Gastrocnemius medialis (tissue), 4 donors: ENCODE results near the gene ARHGAP35. TPM values are rescaled to one million over a fixed set of nuclear protein-coding genes. Genes with fewer than 3 reads are reported as not detected.
A peak's percentile ranks its signal among the peaks of the same experiment; 100 is the strongest.

Experiments used
- ATAC-seq, 2 donors: fragments of 150-250 bp; one replicate each; pipeline ENCODE4 v1.9.1; 2016
- DNase-seq, 2 donors: peaks; one replicate each; pipeline ENCODE4 v3.0.0-alpha.2; 2019
- H3K27ac ChIP-seq, 4 donors: fragments of 200-600 bp; sonication (generic); 1 replicate in 1 of 4; 2 replicates in 3 of 4; pipeline ENCODE4 v1.5.1; 2016 to 2018; ENCODE audit warnings: mild to moderate bottlenecking in 2 of 4, moderate library complexity in 1 of 4
- H3K27me3 ChIP-seq, 3 donors: fragments of 200-600 bp; sonication (generic) in 2 of 3; 1 replicate in 1 of 3; 2 replicates in 2 of 3; pipeline versions ENCODE4 v1.5.1 to v1.6.0; 2016 to 2019; ENCODE audit warnings: mild to moderate bottlenecking in 1 of 3, moderate library complexity in 1 of 3
- H3K36me3 ChIP-seq, 2 donors: fragments of 200-600 bp; sonication (generic) in 1 of 2; one replicate each; pipeline ENCODE4 v1.5.1; 2017 to 2018
- H3K4me1 ChIP-seq, 2 donors: fragments of 200-600 bp; sonication (generic) in 1 of 2; one replicate each; pipeline ENCODE4 v1.5.1; 2016 to 2017; ENCODE audit warnings: mild to moderate bottlenecking in 2 of 2
- H3K4me3 ChIP-seq, 4 donors: fragments of 200-600 bp; sonication (generic) in 3 of 4; 1 replicate in 1 of 4; 2 replicates in 3 of 4; pipeline ENCODE4 v1.5.1; 2016 to 2019; ENCODE audit warnings: mild to moderate bottlenecking in 2 of 4
- H3K9me3 ChIP-seq, 3 donors: fragments of 200-600 bp; sonication (generic) in 2 of 3; 1 replicate in 1 of 3; 2 replicates in 2 of 3; pipeline ENCODE4 v1.5.1; 2016 to 2019
- CTCF ChIP-seq, 5 experiments: fragments of 450-650 bp in 3 of 5; fragments of 200-600 bp in 2 of 5; sonication (generic) in 2 of 5; IDR thresholded peaks in 4 of 5; conservative IDR thresholded peaks in 1 of 5; 1 replicate in 4 of 5; 2 replicates in 1 of 5; pipeline ENCODE4 v1.5.1; 2016 to 2019; ENCODE audit warnings: antibody characterized with exemption in 5 of 5, mild to moderate bottlenecking in 3 of 5, moderate library complexity in 3 of 5
- POLR2A ChIP-seq, 2 donors: fragments of 450-650 bp; IDR thresholded peaks; one replicate each; pipeline ENCODE4 v1.6.1; 2017; ENCODE audit warnings: antibody characterized with exemption in 2 of 2, mild to moderate bottlenecking in 2 of 2, moderate library complexity in 2 of 2
- in situ Hi-C, 4 donors: fragments of 200-750 bp; cut with MboI; loops; one replicate each; pipeline versions ENCODE4 v1.15.0 to v1.8.0; 2017; ENCODE audit warnings: low sequenced_read_pairs in 4 of 4
- intact Hi-C: fragments of 100-400 bp; cut with DNase I; formaldehyde crosslinking; loops from one replicate; pipeline ENCODE4 v1.15.1; 2023; ENCODE audit warnings: low total_unique reads
- total RNA-seq, 4 donors: library from RNA; depleted of rRNA; stranded (reverse); fragments of >200 nt; gene quantifications; one replicate each; pipeline versions ENCODE4 v1.1.0 to v1.2.3, GENCODE V29; 2016

ARHGAP35 gene
- total RNA-seq, 4 donors from 2014 or later = 16.1 to 43.6 (median 32.7) TPM

- Histone ChIP-seq H3K4me1 (peaks cover 55 to 69% of the 10 kb centered on the region in 2 donors), H3K4me3 (no peak overlapping the region), H3K27ac (no peak overlapping the region), H3K27me3 (no peaks in the 10 kb centered on the region), H3K9me3 (no peaks in the 10 kb centered on the region), H3K36me3 (no peaks in the 10 kb centered on the region)
- DNase-seq (no peak), ATAC-seq (no peak)
- intact Hi-C loops (no loop called here), in situ Hi-C loops (no loop called here)
- TF ChIP-seq POLR2A (IDR thresholded peaks at IDR 0.05) (no peak), CTCF (IDR thresholded peaks at IDR 0.05 in 4 of 5, conservative IDR thresholded peaks at IDR 0.05 in 1 of 5) (no peak)
Observed at GRCh38 chr19:46900341-46900740, 39.5 kb downstream of the ARHGAP35 start.

- Histone ChIP-seq H3K4me1 (peaks cover 52 to 71% of the 10 kb centered on the region in 2 donors), H3K27me3 (no peaks in the 10 kb centered on the region), H3K9me3 (no peaks in the 10 kb centered on the region), H3K4me3 (no peak overlapping the region), H3K36me3 (no peaks in the 10 kb centered on the region), H3K27ac (peak overlapping the region in 3 of 4 donors; percentile 2 to 39 (median 7))
- no peak for TF ChIP-seq POLR2A (IDR thresholded peaks at IDR 0.05)
- no peak for TF ChIP-seq CTCF (IDR thresholded peaks at IDR 0.05 in 4 of 5, conservative IDR thresholded peaks at IDR 0.05 in 1 of 5)
- intact Hi-C loops (no loop called here), in situ Hi-C loops (no loop called here)
- DNase-seq (no peak), ATAC-seq (no peak)
Observed at GRCh38 chr19:46901701-46902401, 41.1 kb downstream of the ARHGAP35 start.

GRCh38 chr19:46902402-46902766, 41.6 kb downstream of the ARHGAP35 start:
- DNase-seq = no peak
- in situ Hi-C loops (no loop called here), intact Hi-C loops (no loop called here)
- Histone ChIP-seq H3K4me3 (no peak overlapping the region), H3K27me3 (no peaks in the 10 kb centered on the region), H3K36me3 (no peaks in the 10 kb centered on the region), H3K4me1 (peaks cover 52 to 71% of the 10 kb centered on the region in 2 donors), H3K27ac (peak overlapping the region in 3 of 4 donors; percentile 2 to 39 (median 7)), H3K9me3 (no peaks in the 10 kb centered on the region)
- no peak for ATAC-seq
- TF ChIP-seq CTCF (IDR thresholded peaks at IDR 0.05 in 4 of 5, conservative IDR thresholded peaks at IDR 0.05 in 1 of 5) (no peak), POLR2A (IDR thresholded peaks at IDR 0.05) (no peak)

- in situ Hi-C loops (no loop called here), intact Hi-C loops (no loop called here)
- H3K36me3 ChIP-seq = no peaks in the 10 kb centered on the region
- H3K4me1 ChIP-seq = peaks cover 58 to 77% of the 10 kb centered on the region in 2 donors
- peak overlapping the region in 3 of 4 donors; percentile 11 to 62 (median 39) for H3K27ac ChIP-seq
- no peak for DNase-seq
- no peak for ATAC-seq
- TF ChIP-seq CTCF (IDR thresholded peaks at IDR 0.05 in 4 of 5, conservative IDR thresholded peaks at IDR 0.05 in 1 of 5) = no peak
- TF ChIP-seq POLR2A (IDR thresholded peaks at IDR 0.05) = no peak
- H3K27me3 ChIP-seq = no peaks in the 10 kb centered on the region
- H3K4me3 ChIP-seq = no peak overlapping the region
- H3K9me3 ChIP-seq = no peaks in the 10 kb centered on the region
Observed at GRCh38 chr19:46903458-46903857, 42.7 kb downstream of the ARHGAP35 start.
